RWPE1 (cell line): ENCODE results near the gene FZD10.

Experiments
- CTCF ChIA-PET: fragments of 350-600 bp; sonication (Branson Sonifier 250); formaldehyde crosslinking; extraction: SDS; loops from one replicate; lab custom pipeline; 2021; lab: Yijun Ruan, JAX
- POLR2A ChIA-PET: fragments of 400-600 bp; formaldehyde crosslinking; extraction: SDS; loops from one replicate; lab custom pipeline; 2020; ENCODE audit warnings: antibody characterized with exemption; ENCODE audit not compliant: low non-redundant PET; lab: Yijun Ruan, JAX
- DNase-seq: peaks from one replicate; pipeline ENCODE4 v3.0.0; 2012; ENCODE audit warnings: low spot score
- H3K27ac ChIP-seq: fragments of 450-650 bp; 2 replicates; pipeline ENCODE4 v1.5.1; 2017
- TF ChIP-seq, protein P1 (sequence below): fragments of 450-650 bp; conservative IDR thresholded peaks from 2 replicates; pipeline ENCODE4 v1.5.1; 2017; ENCODE audit warnings: low read depth, mild to moderate bottlenecking

The FZD10 gene

DNA sequence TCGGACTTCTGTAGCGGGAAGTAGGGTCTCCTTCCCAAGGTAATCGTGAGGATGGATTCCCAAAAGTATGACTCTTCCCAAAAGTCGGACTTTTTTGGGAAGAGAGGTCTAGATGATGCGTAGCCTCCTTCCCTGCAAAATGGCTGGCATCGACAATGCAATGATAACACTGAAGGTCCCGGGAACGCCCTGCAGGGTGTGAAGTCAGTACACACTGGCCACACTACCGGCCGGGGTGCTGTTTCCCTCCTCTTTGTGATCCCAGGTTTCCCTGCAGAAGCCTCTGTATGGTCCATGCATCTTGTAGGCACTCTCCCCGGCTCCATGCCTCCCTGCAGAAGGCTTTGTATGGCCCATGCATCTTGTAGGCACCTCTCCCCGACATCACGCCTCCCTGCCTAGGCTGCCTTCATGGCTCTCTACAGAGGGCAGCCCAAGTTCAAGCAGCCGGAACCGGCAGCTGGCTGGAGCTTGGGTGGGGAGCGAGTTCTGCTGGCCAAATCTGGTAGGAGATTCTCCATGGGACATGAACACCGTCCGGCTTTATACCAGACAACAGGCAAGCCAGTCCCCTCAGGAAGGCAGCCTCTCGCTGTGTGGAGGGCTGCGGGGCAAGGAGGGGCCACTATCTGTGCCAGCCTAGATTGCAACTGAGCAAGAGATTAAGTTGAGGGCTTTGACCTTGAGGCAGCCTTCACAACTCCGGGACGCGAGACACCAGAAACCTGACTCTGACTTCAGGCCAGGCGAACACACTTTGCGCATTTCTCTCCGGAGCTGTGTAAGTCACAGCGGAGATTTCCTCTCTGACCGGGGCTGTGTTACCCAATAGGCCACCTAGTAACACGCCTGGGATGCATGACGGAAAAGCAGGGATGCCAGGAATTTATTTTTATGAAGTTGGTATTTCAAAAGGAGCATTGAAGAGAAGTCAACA is 23.5 kb downstream of the FZD10 start:
- no peak for DNase-seq
- no peak overlapping the region for H3K27ac ChIP-seq
- TF ChIP-seq, protein P1, sequence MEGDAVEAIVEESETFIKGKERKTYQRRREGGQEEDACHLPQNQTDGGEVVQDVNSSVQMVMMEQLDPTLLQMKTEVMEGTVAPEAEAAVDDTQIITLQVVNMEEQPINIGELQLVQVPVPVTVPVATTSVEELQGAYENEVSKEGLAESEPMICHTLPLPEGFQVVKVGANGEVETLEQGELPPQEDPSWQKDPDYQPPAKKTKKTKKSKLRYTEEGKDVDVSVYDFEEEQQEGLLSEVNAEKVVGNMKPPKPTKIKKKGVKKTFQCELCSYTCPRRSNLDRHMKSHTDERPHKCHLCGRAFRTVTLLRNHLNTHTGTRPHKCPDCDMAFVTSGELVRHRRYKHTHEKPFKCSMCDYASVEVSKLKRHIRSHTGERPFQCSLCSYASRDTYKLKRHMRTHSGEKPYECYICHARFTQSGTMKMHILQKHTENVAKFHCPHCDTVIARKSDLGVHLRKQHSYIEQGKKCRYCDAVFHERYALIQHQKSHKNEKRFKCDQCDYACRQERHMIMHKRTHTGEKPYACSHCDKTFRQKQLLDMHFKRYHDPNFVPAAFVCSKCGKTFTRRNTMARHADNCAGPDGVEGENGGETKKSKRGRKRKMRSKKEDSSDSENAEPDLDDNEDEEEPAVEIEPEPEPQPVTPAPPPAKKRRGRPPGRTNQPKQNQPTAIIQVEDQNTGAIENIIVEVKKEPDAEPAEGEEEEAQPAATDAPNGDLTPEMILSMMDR, result no peak
- ChIA-PET CTCF (interaction anchor here (0.7 to 1.0 kb wide), 2 partner anchors 144 to 461 kb away, joined by 3 to 4 read pairs; no protein-coding TSS in a partner anchor), POLR2A (no interaction called here)

DNA sequence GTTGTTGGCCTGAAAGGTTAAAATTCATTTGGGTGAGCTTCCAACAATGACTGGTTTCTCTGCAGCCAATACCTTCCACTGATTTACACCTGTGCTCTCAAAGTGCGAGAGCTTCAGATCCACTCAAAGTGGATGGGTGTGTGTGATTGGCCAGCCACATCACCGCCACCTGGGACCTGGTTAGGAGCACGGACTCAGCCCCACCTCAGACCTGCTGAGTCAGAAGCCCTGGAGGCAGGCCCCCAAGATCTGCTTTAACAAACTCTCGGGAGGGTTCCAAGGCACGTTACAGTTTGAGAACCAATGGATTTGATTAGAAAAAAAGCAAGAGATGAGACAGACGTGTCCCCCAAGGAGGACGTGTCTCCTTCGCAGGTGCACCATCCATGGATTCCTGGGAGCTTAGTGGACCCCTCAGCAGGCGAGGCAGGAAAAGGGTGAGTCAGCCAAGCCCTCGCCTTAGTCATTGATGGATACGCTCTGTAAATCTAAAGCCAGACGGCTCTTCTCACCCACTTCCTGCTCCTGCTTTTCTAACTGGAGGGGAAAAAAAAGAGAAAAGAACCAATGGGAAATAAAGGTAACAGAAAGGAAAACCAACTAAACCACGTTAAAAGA is 24.5 kb downstream of the FZD10 start:
- DNase-seq, result peak; percentile 88
- POLR2A ChIA-PET, result no interaction called here
- H3K27ac ChIP-seq, result no peak overlapping the region; the same call in 1 of the 2 replicates
- CTCF ChIA-PET, result interaction anchor here (1.0 kb wide), 1 partner anchor 145 kb away, joined by 3 read pairs; no protein-coding TSS in a partner anchor
- TF ChIP-seq, protein P1, result no peak

DNA sequence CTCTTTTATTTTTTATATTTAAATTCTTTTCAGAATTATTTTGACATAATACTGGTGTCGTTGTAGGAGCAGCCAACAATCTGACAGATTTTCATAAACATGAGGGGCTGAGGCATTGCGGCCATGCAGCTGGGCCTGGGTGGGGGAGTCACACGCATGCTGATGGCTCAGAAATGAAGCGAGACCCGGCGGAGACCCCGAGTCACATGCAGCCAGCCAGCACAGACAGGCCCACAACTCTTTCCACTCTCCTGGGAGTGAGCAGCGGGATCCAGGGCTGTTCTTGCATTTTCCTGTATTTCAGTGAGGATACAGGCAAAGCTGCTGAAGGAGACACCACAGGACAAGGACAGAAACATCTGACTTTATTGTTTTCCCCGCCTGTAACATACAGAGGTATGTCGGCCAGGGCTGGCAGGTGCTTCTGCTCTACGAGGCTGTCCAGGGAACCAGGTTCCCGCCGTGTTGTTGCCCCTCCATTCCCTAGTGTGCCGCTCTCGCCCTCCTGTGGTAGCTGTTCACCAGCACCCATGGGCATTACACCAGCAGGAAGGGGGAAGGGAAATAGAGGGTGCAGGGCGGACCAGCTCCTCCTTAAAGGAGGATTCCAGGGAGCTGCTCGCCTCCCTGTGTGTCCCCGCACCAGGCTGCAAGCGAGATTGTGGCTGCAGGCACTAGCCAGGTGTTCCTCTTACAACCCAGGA is 30.5 kb downstream of the FZD10 start:
- ChIA-PET CTCF (interaction anchor here (0.9 kb wide), 1 partner anchor 17 kb away, joined by 7 read pairs; no protein-coding TSS in a partner anchor), POLR2A (no interaction called here)
- H3K27ac ChIP-seq, result no peak overlapping the region
- DNase-seq, result no peak
- TF ChIP-seq, protein P1, result no peak

DNA sequence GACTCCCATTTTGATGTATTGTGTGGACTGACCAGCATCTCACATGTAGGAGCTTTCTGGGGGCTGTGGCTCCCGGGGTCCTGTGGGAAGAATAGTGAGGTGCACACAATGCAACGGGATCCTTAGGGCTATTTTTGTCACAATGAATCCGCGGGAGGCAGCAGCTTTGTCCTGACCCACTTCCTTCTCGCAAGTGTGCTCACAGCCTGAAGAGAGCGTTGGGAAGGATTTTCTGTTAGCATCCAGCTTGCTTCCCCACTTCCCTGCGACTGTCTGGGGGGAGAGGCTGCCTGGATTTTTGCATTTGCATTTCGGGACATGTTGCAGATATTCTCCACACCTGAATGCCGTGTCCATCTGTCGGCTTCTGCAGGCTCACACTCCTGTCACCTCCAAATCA is 31.9 kb downstream of the FZD10 start:
- ChIA-PET CTCF (interaction anchor here (0.6 kb wide), 1 partner anchor 9 kb away, joined by 3 read pairs; no protein-coding TSS in a partner anchor), POLR2A (no interaction called here)
- H3K27ac ChIP-seq, result no peak overlapping the region
- DNase-seq, result no peak
- TF ChIP-seq, protein P1, result no peak

DNA sequence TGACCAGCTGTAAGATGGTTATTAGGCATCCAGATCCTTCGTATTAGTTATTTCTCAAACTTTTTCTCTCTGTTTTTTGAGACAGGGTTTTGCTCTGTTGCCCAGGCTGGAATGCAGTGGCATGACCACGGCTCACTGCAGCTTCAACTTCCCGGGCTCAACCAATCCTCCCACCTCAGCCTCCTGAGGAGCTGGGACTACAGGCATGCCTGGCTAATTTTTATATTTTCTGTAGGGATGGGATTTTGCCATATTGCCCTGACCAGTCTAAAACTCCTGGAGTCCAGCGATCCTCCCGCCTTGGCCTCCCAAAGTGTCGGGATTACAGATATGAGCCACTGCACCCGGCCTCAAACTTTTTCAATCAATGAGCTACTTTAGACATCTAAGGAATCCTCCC is 33.1 kb downstream of the FZD10 start:
- DNase-seq, result no peak
- TF ChIP-seq, protein P1, result no peak
- CTCF ChIA-PET, result interaction anchor here (0.6 kb wide), 1 partner anchor 169 kb away, joined by 4 read pairs; no protein-coding TSS in a partner anchor
- POLR2A ChIA-PET, result no interaction called here
- H3K27ac ChIP-seq, result no peak overlapping the region

DNA sequence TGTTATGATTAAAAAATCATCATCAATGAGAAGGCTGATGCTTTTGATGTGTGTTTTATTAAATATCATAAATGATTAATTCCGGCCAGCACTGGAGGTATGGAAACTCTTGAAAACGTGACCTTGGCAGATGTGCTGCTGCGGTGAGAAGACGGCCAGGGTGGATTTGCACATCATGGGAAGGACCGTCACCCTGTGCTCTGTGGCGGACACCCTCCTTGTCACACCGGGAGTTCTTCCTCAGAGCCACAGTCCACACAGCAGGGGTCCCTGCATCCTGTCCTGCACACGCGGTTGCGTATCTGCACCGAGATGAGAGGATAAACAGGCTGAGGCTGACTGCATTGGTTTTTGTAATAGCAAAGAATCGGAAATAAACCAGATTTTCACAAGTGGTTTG is 33.5 kb downstream of the FZD10 start:
- TF ChIP-seq, protein P1, result no peak
- H3K27ac ChIP-seq, result no peak overlapping the region
- ChIA-PET CTCF (interaction anchor here (0.6 to 0.8 kb wide), 2 partner anchors 169 to 1830 kb away, joined by 3 to 4 read pairs; no protein-coding TSS in a partner anchor), POLR2A (no interaction called here)
- no peak for DNase-seq
